Right hindlimb (tissue), 1 donor: ENCODE data around the gene SERPINB1.
"Not testable (repeated sequence)": the region's sequence is repeated elsewhere in the genome, so short reads cannot be mapped to it uniquely, and the experiment has no call there.

ENCODE experiments used
- DNase-seq: peaks from one replicate; pipeline ENCODE4 v3.0.0-alpha.2; 2018

The SERPINB1 gene

DNA sequence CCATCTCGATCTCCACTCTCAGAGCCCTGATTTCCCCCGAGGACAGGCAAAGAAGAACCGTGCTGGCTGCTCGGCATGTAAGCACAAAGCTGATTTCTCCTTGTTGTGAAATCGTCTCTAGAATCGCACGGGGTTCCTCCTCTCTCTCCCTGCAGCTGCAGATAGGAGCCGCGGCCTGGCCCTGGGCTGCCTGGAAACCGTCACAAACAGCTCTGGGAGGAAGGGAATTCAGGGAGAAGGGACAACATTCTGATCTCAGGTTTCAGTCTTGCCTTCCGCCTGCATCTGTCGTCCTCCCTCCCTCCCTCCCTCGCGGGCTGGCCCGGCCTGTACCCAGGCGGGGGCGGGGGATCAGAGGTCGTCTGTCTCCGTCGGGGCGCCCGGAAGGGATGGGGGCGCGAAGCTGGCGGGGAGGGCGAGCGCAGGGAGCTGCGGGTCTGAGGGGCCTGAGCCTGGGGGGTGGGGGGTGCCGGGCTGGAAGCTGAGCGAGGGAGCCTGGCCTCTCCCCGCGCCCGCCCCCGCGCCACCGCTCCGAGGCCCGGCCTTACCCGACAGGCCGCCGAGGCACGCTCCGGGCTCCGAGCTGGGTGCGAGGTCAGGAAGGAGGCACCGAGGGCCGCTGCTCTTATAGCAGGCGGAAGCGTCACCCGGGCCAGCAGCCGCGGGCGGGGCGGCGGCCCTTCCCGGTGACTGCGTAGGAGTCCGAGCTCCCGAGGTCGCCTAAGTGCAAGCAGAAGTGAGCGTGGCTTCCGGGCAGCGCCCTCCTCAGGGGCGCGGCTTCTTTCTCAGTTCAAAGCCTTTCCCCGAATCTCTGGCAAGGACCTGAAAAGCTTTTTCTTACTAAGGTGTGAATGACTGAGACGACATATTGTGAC is at the start of gene SERPINB1:
TSS of gene SERPINB1 (minus strand) at position 600 of the 875 bp plus-strand sequence. CDS start 1,277 bp downstream, outside the sequence.
- DNase-seq: peak; percentile 91

DNA sequence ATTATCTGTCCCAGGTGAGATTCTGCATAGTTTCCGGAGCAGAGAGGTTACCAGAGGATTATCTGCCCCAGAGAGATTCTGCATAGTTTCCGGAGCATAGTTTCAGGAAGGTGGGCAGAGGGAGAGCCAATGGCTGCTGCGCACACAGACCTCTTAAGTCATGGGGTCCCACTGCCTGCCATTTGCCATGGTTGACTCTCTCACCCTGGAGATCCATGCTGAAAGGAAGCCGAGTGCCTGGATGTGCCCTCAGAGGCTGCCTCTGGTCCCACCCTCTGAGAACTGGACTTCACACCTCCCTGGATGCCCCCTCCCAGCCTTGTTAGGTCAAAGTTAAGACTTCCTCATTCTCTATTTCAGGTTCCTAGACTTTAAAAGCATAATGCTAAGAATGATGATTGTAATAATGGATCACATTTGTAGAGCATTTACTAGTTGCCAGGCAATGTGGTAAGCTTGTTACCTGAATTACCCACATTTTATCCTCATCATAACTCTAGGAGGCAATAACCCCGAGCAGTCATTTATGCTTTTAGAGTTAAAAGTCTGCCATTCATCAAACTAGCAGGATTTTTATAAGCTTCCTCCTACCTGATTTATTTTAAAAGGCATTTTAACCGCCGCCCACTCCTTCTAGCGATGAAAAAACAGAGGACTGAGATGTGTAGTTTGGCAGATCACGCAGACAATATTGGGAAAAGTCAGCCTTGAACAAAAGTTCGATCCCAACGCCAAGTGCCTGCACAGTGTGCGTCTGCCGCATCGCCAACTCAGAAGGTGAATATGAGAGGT is 49.5 kb upstream of the SERPINB1 start:
- no peak for DNase-seq

DNA sequence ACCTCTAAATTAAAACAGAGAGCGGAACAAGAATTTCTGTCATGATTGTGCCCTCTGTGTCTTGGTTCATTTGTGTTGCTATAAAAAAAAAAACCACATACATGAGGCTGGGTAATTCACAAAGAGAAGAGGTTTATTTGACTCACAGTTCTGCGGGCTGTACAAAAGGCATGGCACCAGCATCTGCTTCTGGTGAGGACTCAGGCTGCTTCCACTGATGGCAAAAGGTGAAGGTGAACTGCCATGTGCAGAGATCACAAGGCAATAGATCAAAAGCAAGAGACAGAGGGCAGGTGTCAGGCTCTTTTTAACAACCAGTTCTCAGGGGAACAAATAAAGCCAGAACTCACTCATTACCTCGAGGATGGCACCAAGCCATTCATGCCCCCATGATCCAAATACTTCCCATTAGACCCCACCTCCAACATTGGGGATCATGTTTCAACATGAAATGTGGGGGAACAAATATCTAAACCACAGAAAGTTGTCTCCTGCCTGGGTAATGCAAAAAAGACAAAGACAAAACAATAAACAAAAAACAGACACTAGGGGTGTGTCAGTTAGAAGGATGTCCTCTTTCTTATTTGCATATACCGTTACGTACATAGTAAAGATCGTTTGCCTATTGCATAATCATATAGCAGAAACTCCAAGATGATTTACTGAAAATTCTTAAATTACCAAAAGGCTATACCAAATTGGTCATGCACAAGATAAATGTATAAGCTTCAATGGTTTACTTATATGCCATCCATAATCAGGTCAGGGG is 44.5 kb upstream of the SERPINB1 start:
- DNase-seq: no peak

DNA sequence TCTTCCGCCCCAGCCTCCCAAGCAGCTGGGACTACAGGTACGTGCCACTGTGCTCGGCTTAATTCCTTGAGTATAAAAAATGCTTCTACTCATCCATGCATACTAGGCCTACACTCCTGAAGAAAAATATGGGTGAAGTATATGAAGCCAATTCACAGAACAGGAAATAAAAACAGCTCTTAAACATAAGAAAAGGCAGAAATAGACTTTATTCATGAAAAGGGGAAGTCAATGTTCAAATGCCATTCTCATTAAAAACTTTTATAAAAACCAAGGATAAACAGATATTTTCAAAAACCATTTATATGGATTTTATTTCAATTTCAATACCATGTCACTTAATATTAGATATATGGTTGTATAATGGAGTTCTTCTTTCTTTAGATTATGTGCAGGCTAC is 43.1 kb upstream of the SERPINB1 start:
- DNase-seq: no peak

DNA sequence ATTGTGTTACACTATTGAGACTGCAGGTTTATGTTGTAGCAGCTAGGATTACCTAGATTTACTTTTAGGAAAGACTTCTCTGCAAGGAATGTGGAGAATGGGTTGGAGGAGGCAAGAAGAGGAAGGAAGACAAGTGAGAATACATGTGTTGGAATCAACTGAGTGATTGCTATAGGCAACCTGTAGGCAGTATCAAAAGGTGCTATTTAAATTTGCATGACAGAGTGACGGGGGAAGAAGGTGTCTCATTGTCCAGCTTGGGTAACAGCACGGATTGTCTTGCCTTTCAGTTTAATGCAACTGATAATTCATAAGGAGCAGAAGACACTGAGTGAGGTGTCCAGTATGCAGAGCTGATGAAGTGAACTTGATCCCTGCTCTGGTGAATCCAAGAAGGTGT is 42.0 kb upstream of the SERPINB1 start:
- no peak for DNase-seq

DNA sequence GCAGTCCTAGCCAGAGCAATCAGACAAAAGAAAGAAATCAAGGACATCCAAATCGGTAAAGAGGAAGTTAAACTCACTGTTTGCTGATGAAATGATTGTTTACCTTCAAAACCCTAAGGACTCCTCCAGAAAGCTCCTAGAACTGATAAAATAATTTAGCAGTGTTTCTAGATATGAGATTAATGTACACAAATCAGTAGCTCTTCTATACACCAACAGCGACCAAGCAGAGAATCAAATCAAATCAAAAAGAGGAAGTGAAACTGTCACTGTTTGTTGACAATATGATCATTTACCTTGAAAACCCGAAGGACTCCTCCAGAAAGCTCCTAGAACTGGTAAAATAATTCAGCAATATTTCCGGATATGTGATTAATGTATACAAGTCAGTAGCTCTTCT is 39.8 kb upstream of the SERPINB1 start:
- no peak for DNase-seq

DNA sequence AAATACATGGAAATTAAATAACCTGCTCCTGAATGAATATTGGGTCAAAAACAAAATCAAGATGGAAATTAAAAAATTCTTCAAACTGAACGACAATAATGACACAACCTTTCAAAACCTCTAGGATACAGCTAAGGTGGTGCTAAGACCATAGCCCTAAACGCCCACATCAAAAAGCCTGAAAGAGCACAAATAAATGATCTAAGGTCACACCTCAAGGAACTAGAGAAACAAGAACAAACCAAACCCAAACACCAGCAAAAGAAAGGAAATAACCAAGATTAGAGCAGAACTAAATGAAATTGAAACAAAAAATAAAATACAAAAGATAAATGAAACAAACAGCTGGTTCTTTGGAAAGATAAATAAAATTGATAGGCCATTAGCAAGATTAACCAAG is 38.5 kb upstream of the SERPINB1 start:
- not testable (repeated sequence) for DNase-seq

DNA sequence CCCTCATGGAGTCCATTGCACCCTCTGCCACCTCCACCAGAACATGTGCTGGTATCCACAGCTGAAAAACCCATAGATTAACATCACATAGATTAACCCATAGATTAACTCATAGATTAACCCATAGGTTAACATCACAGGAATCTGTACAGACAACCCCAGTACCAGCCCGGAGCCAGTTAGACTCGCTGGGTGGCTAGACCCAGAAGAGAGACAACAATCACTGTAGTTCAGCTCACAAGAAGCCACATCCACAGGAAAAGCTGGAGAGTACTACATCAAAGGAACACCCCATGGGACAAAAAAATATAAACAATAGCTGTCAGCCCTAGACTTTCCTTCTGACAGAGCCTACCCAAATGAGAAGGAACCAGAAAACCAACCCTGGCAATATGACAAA is 36.3 kb upstream of the SERPINB1 start:
- DNase-seq: no peak

DNA sequence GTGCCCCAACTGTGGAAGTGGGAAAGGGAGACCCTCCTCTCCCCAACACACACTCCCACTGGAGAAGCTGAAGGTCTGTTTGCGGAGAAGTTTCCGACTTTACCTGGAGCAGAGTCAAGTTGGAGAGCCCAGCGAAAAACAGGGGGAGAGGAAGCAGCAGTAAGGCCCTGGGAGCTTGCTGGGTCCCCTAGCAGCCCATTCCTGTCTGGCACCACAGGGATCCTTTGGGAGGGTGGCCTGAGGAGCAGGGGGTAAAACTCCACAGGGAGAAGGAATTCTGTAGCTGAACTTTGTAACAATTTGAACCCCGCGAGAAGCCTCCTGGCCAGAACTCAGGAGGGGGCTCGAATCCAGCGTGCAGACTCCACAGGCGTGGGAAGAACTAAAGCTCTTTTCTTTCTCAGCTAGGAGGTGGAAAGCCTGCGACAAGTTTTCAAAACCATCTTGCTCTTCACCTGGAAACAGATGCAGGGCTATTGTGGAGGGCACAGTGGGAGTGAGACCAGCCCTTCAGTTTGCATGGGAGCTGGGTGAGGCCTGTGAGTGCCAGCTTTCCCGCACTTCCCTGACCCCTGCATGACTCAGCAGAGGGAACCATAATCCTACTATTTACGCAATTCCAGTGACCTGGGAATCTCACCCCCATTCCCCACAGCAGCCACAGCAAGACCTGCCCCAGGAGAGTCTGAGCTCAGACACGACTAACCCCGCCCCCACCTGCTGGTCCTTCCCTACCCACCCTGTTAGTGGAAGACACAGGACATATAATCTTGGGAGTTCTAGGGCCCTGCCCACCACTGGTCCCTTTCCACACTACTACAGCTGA is 35.6 kb upstream of the SERPINB1 start:
- no peak for DNase-seq

DNA sequence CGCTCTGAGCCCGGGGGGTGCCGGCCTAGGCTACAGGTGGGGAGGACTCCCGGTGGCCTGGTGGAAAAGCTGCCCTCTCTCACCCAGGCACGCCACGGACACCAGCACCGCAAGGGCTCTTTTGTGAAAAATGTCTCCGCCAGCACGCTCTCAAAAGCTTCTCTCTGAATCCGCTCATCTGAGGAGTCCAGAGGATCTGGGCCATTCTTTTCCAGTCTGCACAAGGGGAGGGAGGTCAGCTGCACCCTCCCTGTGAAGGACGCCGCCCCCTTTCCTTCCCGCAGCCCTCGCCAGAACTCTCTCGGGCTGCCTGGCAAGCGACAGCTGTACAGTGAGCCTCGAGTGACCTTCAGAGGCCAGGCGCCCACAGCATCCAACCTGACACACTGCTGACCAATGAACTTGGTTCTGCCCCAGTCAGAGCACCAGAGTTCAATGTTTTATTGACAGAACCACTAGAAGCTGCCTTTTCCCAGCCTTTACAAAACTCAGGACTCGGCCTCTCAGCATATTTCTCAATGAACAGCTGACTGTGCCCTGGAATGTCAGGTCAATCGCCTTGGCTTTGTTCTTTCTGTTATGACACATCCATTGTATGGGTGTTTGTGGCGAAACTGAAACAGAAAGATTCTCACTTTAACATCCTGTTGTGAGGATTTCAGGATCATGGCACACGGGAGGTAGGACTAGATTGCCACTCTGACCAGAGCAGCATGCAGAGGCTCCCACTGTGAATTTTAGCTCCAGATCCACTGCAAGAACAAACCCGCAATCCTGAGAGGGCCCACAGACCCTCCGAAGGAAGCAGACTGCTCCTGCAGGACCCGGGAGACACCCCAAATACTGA is 34.8 kb upstream of the SERPINB1 start:
- DNase-seq: peak; percentile 75

DNA sequence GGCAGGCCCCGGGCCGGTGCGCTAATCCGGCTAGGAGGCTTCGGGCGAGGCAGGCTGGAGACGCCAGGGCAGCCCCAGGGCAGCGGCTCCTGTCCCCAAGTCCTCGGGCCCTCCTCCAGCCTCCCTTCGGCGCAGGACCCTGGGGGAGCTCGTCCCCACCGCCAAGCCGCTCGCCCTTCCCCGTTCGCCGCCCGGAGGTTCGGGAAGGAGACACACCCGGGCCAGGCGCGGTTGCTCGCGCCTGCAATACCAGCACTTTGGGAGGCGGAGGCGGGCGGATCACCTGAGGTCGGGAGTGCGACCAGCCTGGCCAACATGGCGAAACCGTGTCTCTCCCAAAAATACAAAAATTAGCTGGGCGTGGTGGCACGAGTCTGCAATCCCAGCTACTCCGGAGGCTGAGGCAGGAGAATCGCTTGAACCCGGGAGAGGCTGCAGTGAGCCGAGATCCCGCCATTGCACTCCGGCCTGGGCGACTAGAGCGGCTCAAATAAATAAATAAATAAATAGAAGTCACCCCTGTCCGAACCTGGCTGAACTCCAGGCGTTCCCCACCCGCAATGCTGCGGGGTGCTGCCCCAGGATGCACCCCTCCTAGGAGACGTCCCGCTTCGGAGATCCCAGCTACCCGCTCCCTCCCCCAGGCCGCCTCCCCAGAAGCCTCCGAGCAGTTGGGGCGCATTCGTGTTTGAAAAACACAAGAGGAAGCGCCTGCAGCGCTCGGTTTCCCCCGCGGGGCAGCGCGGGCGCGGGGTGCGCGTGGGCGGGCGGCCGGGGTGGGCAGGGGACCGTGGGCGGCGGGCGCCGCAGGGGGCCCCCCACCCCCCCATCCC is 33.9 kb upstream of the SERPINB1 start:
- DNase-seq: peak; percentile 58

DNA sequence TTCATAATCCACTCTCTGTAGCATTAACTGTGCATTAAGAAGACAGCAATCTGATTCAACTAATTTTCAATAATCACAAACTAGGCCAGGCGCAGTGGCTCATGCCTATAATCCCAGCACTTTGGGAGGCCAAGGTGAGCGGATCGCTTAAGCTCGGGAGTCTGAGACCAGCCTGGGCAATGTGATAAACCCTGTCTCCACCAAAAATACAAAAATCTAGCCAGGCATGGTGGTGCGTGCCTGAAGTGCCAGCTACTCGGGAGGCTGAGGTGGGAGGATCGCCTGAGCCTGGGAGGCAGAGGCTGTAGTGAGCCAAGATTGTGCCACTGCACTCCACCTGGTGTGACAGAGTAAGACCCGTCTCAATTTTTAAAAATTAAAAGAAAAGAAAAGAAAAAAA is 32.0 kb upstream of the SERPINB1 start:
- no peak for DNase-seq

DNA sequence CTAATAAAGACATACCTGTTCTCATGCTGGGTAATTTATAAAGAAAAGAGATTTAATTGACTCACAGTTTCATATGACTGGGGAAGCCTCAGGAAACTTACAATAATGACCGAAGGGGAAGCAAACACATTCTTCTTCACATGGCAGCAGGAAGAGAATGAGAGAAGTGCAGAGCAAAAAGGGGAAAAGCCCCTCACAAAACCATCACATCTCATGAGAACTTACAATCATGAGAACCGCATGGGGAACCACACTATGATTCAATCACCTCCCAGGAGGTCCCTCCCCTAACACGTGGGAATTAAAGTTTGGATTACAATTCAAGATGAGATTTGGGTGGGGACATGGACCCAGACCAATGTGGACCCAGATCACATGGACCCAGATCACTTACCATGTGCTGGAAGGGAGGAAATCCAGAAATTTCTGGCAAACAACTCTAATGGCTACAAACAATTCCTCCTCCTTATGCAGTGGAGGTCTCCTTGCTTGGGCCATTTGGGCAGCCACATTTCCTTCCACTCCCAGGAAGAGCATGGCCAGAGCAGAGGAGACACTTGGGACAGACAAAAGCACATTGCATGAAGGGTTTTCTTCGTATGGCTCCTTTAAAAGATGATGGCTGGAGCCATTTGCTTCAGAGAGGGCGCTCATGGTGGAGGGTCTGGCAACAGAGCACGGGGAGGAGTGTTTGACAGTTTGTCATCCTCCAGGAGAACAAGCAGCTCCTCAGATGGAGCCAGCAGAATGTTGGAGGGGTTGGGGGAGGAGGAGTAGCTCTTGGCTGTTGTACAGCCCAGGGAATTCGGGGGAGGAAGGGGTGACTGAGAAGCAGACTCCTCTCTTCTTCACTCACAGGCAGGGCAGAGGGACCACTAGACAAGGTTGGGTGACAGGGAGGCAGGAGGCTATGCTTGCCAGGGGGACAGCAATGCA is 31.0 kb upstream of the SERPINB1 start:
- DNase-seq: no peak

DNA sequence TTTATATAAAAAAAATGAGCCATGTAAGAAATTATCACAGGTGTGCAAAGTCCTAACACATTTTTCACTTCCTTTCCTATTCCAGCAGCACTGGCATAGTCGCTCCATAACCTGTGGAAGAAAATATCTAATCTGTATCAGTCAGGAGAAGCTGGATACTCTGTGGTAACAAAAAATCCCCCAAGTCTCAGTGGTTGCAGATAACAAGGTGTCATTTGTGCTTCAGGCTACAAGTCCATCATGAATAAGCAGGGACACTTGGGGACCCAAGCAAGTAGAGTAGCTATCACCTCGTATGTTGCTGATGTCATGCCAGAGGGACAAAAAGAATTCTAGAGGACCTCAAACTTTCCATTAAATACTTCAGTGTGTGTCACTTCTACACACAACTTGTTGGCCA is 30.3 kb upstream of the SERPINB1 start:
- DNase-seq: no peak

DNA sequence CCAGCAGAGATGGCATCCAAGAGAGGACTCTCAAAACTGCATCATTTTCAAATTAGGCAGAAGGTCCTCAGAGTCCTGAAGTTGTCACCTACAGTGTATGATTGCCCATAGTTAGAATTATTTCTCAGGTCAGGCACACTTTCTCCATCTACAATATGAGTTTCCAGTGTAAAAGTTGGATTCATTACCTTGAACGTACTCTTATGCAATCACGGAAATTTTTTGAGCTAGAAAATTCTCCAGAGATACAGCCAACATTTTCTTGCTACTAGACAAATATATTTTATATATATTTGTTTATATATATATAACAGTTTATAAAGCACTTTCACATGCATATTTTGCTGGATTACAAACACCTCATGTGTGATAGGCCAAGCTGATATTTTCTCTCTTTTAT is 29.4 kb upstream of the SERPINB1 start:
- no peak for DNase-seq

DNA sequence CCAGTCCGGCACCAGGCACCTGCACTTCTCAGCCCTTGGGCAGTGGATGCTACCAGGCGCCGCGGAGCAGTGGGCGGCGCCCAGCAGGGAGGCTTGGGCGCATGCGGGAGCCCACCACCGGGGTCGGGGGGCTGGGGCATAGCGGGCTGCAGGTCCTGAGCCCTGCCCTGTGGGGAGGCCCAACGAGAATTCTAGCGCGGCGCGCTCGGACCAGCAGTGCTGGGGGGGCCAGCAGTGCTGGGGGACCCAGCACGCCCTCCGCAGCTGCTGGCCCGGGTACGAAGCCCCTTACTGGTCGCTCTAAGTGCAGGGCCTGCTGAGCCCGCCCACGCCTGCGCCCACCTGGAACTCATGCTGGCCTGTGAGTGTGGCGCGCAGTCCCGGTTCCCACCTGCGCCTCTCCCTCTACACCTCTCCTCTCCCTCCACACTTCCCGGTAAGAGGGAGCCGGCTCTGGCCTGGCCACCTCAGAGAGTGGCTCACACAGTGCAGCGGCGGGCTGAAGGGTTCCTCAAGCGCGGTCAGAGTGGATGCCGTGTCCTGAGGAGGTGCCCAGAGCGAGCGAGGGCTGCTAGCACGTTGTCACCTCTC is 28.5 kb upstream of the SERPINB1 start:
- DNase-seq: no peak

DNA sequence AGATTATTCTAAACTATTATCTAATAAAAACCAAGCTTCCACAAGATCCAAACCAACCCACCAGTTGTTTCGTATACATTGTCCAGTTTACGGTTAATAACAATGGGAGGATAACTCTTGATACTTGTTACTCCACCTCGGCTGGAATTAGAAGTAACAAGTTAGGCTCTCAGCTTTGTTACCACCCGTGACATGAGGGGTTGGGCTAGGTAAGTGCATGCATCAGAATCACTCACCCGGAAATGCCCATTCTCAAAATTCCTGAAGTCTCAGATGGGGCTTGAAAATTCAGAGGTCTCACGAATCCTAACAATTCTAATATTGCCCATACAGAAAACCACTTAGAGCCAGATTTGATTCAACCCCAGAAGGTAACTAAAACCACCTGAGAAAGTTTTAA is 27.0 kb upstream of the SERPINB1 start:
- no peak for DNase-seq

DNA sequence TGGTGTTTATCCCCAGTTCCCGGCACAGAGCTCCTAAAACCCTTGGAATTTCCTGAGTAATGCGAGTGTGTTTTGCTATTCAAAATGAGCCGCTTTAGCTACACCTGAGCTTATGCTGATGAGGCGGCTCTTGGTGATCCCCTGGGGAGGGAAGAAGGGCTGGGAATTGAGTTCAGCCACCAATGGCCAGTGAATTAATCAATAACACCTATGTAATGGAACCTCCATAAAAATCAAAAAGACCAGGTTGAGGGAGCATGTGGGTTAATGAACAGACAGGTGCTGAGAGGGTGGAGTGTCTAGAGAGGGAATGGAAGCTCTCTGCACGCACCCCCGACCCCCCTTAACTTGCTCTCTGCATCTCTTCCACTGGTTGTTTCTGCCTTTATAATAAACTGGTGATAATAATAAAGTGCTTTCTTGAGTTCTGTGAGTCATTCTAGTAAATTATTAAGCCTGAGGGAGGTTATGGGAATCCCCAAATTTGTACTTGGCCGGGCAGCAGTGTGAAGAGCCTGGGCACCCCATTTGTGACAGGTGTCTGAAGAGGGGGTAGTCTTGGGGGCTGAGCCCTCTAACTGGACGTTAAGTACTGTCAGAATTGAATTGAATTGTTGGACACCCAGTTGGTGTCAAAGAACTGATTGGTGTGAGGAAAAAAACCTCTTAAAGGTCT is 24.6 kb upstream of the SERPINB1 start:
- DNase-seq: no peak
